Activated T-cell treated with anti-CD3 and anti-CD28 coated beads, Interleukin-2, amount 50 U/mL, for 4 hours (primary cell): Measurements from ENCODE around the gene MIA2. TPM values are rescaled to one million over a fixed set of nuclear protein-coding genes. Genes with fewer than 3 reads are reported as not detected.

Experiments
- ATAC-seq, 2 donors: fragments of 200-7000 bp; cut with Tn5 transposase; one replicate each; pipeline ENCODE4 v1.10.0; 2021
- DNase-seq: peaks from one replicate; pipeline ENCODE4 v3.0.0-alpha.2; 2020
- H3K27me3 Mint-ChIP-seq: one replicate; pipeline ENCODE4 v1.8.0; 2021; ENCODE audit warnings: low read depth, mixed read lengths
- H3K36me3 Mint-ChIP-seq: one replicate; pipeline ENCODE4 v1.8.0; 2022; ENCODE audit warnings: mixed read lengths; ENCODE audit not compliant: insufficient read depth
- H3K4me1 Mint-ChIP-seq: one replicate; pipeline ENCODE4 v1.8.0; 2021; ENCODE audit warnings: low read depth, mixed read lengths
- H3K4me3 Mint-ChIP-seq: one replicate; pipeline ENCODE4 v1.8.0; 2021; ENCODE audit warnings: mild to moderate bottlenecking, moderate library complexity, mixed read lengths
- H3K9me3 Mint-ChIP-seq: one replicate; pipeline ENCODE4 v1.8.0; 2021; ENCODE audit warnings: mixed read lengths
- total RNA-seq, 3 donors: library from RNA; stranded (reverse); gene quantifications; one replicate each; pipeline ENCODE4 v1.2.1, GENCODE V29; 2021

Gene MIA2
- total RNA-seq, 3 donors from 2014 or later, result 14.7 to 19.7 (median 14.8) TPM

- peak; percentile 14 to 16 for ATAC-seq
- no peaks in the 10 kb centered on the region for H3K9me3 Mint-ChIP-seq
These were observed 197.9 kb downstream of the MIA2 start for GRCh38 chr14:39431416-39432178.

GRCh38 chr14:39432179-39432618, 198.5 kb downstream of the MIA2 start, which contains the start of gene FBXO33:
Gene FBXO33 (minus strand): TSS chr14:39432433. CDS start chr14:39432162, 271 bp downstream.
- H3K36me3 Mint-ChIP-seq, result no peaks in the 10 kb centered on the region
- peak; percentile 95 for DNase-seq
- H3K4me3 Mint-ChIP-seq, result peak within 1 kb of the TSS; percentile 99
- no peaks in the 10 kb centered on the region for H3K27me3 Mint-ChIP-seq
- peak; percentile 85 to 88 for ATAC-seq
- peaks cover 43% of the 10 kb centered on the region for H3K4me1 Mint-ChIP-seq
- no peaks in the 10 kb centered on the region for H3K9me3 Mint-ChIP-seq

More at GRCh38 chr14:39431416-39432178, 197.9 kb downstream of the MIA2 start:
- Mint-ChIP-seq H3K4me1 (peaks cover 49% of the 10 kb centered on the region), H3K27me3 (no peaks in the 10 kb centered on the region), H3K4me3 (peak overlapping the region; percentile 99), H3K36me3 (no peaks in the 10 kb centered on the region)
- DNase-seq, result peak; percentile 11

- Mint-ChIP-seq H3K4me1 (peaks cover 41% of the 10 kb centered on the region), H3K36me3 (no peaks in the 10 kb centered on the region), H3K4me3 (peak overlapping the region; percentile 99), H3K27me3 (no peaks in the 10 kb centered on the region), H3K9me3 (no peaks in the 10 kb centered on the region)
- DNase-seq, result peak; percentile 53
- peak; percentile 53 for ATAC-seq
These were observed 199.1 kb downstream of the MIA2 start for GRCh38 chr14:39432619-39433451.

- peak overlapping the region; percentile 99 for H3K4me3 Mint-ChIP-seq
- peaks cover 37% of the 10 kb centered on the region for H3K4me1 Mint-ChIP-seq
- no peaks in the 10 kb centered on the region for H3K27me3 Mint-ChIP-seq
- H3K36me3 Mint-ChIP-seq, result no peaks in the 10 kb centered on the region
- no peaks in the 10 kb centered on the region for H3K9me3 Mint-ChIP-seq
- ATAC-seq (no peak), DNase-seq (no peak)
These were observed 199.7 kb downstream of the MIA2 start for GRCh38 chr14:39433452-39433813.

- peaks cover 28% of the 10 kb centered on the region for H3K4me1 Mint-ChIP-seq
These were observed 200.7 kb downstream of the MIA2 start for GRCh38 chr14:39434401-39434800.

GRCh38 chr14:39435241-39435640, 201.5 kb downstream of the MIA2 start:
- Mint-ChIP-seq H3K36me3 (no peaks in the 10 kb centered on the region), H3K27me3 (no peaks in the 10 kb centered on the region), H3K9me3 (no peaks in the 10 kb centered on the region), H3K4me1 (peaks cover 20% of the 10 kb centered on the region), H3K4me3 (no peak overlapping the region)
- DNase-seq (no peak), ATAC-seq (no peak)

More at GRCh38 chr14:39434401-39434800, 200.7 kb downstream of the MIA2 start:
- Mint-ChIP-seq H3K36me3 (no peaks in the 10 kb centered on the region), H3K27me3 (no peaks in the 10 kb centered on the region), H3K4me3 (no peak overlapping the region), H3K9me3 (no peaks in the 10 kb centered on the region)
- ATAC-seq (no peak), DNase-seq (no peak)

Other genes with a start within 250 kb of the MIA2 start
- 10 to 100 TPM; 33.8 to 46.5 (median 33.8) TPM for gene SEC23A, start 130.7 kb upstream of the MIA2 start, total RNA-seq
- gene GEMIN2, start 119.6 kb upstream of the MIA2 start, total RNA-seq, result 10 to 100 TPM; 19.5 to 21.2 (median 21.1) TPM
- gene TRAPPC6B, start 63.6 kb upstream of the MIA2 start, total RNA-seq, result 10 to 100 TPM; 18.7 to 22.9 (median 22.6) TPM
- 100 to 1,000 TPM in 2 of 3 donors, 10 to 100 TPM in 1; 99.2 to 107 (median 106) TPM for gene PNN, start 58.7 kb upstream of the MIA2 start, total RNA-seq
- 10 to 100 TPM; 14.8 to 16.7 (median 16.4) TPM for gene FBXO33, start 198.5 kb downstream of the MIA2 start, total RNA-seq